HL-60/S4 (cell line): ENCODE measurements around the gene DYTN.
"Not testable (repeated sequence)": the region's sequence is repeated elsewhere in the genome, so short reads cannot be mapped to it uniquely, and the experiment has no call there.

Experiments used
- in situ Hi-C: fragments of 300-500 bp; cut with MboI; formaldehyde crosslinking; loops from 2 replicates; pipeline ENCODE4 v1.14.3; 2022; ENCODE audit warnings: low sequenced_read_pairs

The DYTN gene, protein sequence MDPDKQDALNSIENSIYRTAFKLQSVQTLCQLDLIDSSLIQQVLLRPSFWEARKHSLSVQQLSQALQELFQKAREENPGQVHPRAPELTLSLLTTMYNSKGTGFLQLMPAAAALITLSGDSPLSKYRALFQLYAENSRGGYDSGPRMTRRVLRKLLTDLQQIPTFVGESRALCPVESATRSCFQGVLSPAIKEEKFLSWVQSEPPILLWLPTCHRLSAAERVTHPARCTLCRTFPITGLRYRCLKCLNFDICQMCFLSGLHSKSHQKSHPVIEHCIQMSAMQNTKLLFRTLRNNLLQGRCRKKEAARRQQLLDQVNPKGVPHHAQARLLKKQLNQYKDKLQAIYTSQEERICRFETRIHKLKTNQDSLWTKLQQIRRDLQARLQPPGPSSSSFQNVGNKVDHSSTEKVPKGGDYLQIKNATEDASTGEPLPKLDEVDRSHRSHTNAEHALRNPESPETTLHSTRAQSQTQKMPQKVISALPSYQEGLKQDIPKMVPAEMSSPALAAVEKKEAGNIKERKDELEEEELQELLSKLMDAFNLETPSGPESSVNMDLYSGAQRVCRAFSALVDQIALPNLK

DNA sequence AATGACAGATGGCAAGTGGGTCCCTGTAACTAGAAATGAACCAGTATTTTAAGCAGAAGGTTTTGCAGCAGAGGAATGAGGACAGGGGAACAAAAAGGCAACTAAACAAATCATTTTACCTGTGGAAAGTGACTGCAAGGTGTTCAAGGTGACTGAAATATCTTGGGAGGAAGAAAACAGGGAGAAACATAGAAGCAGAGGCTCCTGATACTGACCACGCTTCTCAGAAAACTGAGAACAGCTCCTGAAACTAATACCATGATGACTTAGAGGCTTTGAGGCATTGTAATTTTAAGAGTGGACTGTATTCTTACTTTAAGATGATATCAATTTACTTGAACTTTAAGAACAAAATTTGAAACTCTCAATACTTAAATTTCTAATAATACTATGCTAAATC, at the start of gene DYTN:
Gene DYTN, minus strand, starts transcription at position 101 of the 400 bp plus-strand sequence. CDS start 117 bp downstream, outside the sequence.
- in situ Hi-C loops: no loop called here

DNA sequence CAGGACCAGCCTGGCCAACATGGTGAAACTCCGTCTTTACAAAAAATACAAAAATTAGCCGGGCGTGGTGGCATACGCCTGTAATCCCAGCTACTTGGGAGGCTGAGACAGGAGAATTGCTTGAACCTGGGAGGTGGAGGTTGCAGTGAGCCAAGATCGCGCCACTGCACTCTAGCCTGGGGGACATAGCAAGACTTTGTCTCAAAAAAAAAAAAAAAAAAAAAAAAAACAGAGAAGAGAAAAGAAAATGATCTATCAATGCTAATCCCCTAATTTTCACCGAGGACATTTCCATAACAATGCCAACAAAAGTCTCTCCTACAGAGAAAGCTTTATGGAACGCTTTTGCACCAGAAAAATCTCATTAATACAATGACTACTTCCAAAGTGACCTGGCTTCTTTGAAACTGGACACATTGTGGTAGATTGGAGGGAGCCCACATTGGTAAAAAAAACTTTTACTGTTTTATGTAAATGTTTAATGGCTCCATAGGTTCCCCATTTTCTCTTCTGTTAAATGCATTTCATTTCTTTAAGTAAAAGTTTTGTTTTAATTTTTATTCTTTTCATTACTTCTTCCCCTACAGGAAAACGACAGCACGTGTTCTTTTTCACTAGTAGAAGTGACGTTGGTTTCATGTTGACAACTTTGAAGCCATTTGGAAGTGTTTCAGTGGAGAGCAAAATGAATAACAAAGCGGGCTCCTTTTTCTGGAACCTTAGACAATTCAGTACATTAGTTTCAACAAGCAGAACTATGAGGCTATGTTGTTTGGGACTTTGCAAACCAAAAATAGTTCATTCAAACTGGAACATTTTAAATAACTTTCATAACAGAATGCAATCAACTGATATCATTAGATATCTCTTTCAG, 48.1 kb upstream of the DYTN start:
- in situ Hi-C loops: no loop called here

DNA sequence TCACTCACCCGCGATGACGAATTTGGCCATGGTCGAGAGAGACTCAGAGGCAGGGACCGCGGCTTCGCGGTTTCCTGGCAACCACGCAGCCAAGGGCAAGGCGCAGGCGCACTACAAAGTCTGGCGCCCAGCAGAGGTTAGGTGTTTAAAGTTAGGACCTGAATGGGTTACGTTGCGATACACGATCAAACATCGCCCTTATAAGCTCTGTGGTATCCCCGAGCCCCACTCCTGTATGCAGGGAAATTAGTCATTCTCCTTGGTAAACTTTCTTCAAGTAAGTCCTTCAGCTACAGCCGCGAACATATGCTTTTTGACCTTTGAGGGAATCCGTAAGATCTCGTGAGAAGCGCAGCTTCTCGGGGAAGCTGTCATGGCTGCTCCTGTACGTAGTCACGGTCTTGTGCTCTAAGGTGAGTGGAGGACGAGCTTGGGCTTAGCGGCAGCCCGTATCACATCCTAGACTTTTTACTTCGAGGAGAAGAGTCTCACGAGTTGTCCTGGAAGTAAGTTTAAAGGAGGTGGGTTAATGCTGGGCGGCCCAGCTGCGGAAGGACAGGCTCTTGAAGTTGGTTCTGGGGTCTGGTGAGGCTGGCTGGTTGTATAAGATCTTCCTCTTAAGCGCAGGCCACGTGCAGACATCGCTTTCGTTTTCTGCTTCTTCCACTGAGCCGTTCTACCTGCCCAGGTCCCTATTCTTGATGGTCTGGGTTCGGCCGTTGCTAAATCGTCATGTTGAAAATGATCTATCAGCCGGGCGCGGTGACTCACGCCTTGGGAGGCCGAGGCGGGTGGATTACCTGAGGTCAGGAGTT, 47.3 kb upstream of the DYTN start, which contains the start of the genes FASTKD2 and MDH1B:
Gene FASTKD2, plus strand, starts transcription at position 365 of the 815 bp plus-strand sequence. CDS start 1,088 bp downstream, outside the sequence.
Gene MDH1B, minus strand, starts transcription at position 87 of the 815 bp plus-strand sequence. Its CDS starts 57 bp downstream, at position 30.
- in situ Hi-C loops: no loop called here

DNA sequence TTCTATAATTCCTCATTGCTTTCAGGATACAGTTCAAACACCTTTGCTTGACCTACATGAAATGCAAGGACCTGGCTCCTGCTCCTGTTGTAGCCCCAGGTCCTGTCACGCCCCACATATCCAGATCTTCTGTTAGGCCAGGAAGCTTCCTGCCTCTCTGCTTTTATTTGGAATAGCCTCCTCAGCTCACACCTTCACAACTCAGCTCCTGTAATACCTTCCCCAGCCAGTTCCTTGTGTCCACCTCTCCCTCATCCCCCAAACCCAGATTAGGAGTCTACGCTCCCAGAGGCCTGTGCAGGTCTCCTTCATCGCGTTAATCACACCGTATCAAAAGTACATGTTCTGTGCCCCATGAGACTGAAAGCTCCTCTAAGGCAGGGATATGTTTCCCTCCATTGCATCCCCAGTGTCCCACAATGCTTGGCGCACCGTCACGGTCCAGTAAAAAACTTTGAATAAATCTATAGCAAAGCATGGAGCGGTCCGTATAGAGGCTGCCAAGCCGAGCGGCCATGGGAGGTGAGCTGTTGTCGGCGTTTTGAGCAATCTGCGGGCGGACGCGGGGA, 46.6 kb upstream of the DYTN start:
- in situ Hi-C loops: no loop called here

DNA sequence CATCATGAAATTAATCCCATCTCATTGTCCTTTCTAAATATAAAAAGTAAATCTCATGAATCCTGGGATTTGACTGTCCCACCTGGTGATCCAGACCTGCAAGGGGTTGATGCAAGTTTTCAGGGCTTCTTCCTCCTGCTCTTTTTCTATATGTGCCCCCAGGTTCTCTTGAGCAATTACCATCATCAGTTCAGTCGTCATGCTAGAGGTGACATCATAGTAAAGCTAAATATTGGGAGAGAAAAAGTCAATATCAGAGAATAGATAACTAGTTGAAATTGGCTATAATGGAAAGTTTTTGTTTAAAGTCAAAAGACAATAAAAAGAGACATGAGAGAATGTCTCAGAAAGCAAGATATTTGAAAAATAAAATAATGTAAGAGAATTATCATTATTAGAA, 38.6 kb upstream of the DYTN start:
- in situ Hi-C loops: no loop called here

DNA sequence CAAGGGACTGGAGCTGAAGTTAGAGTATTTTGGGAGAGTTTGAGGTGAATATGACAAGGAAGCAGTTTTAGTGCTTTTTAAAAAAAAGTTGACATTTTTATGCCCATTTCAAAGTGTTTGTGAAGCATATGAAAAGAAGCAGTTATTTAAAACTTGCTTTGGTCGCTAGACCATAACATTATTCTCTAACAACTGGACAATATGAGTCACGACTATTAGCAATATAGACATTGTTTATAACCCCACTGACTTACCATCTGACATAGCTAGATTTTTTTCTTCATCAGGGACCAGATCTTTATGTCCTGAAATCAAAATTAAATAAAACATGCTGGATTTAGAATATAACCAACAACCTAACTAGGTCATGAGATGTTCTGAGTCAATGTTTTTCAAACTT, 22.6 kb upstream of the DYTN start:
- in situ Hi-C loops: no loop called here

DNA sequence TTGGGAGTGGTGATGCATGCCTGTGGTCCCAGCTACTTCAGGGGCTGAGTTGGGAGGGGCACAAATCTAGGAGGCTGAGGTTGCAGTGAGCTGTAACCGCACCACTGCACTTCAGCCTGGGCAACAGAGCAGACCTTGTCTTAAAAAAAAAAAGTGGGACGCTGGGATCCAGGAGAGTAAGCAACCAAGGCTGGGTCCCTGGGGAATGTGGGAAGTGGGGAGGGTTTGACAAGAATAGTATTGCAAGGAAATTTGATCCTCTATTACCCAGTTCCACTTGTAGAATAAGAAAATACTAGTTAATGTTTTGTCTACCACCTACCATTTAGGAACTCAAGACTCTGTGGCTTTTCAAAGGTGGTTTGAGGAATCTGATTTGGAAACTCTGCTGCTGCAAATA, 21.1 kb upstream of the DYTN start:
- in situ Hi-C loops: no loop called here

DNA sequence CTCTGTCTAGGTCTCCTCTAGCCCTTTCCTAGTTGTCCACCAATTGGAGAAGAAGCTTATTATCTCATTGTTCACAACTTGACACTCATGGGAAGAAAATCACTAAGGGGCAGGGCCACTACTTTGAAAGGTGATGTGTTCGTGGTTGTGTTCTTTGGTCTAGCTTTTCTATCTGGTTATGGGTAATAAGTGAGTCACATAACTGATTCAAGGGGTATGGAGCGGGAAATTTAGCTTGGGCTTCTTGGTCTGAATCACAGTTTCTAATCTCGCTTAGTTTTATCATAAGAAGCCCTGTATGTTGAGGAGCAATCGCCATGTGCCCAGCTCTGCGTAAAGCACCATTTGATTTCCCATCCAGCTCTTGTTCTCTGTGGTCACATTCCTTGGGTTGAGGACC, 18.7 kb upstream of the DYTN start:
- in situ Hi-C loops: no loop called here

DNA sequence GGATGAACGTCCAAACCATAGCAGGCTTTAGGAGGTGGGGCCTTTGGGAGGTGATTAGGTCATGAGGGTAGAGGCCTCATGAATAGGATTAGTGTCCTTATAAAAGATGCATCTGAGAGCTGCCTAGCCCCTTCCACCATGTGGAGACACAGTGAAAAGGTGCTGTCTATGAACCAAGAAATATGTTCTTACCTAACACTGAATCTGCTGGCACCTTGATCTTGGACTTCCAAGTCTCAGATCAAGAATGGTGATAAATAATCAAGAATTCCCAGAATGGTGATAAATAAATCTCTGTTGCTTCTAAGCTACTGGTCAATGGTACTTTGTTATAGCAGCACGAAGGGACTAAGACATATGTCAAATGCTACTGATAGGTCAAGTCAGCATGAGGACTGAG, 15.1 kb upstream of the DYTN start:
- in situ Hi-C loops: no loop called here

DNA sequence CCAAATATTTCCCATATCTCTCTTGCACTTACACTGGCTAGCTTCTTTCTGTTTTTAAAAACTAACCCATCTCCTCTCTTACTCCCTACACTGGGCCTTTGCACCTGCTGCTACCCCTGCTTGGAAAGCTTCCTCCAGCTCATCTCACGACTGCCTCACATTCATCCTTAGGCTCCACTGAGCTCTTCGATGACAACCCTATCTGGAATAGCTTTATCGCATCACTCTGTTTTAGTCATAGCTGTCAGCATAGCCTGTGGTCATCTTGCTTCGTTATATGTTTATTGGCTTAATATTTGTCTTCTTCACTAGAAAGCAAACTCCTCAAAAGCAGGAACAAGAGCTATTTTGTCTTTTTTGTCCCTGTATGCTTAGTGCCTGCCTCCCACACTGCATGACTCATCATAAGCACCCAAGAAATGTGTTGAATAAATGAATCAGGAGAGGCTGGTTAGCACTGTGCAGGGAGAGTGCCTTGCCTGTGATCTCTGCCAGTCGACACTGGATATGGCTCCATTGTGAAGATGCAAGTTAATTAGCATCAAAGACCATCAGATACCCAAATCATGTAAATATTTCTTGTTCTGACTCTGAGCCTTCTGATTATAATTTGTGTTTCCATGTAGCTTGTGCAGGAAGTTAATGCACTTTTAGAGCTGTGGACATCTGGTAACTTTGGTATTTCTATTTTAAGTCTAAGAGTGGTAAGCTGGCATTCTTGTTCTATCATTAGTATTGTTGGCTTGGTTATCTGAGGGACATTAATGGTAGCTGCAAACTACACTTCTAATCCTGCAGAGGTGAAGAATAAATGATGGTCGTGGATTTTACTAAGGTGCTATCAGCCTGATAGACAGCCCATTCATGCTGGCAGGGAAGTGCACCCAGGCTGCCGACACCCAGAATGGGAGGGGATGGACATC, 10.3 kb upstream of the DYTN start:
- in situ Hi-C loops: no loop called here

DNA sequence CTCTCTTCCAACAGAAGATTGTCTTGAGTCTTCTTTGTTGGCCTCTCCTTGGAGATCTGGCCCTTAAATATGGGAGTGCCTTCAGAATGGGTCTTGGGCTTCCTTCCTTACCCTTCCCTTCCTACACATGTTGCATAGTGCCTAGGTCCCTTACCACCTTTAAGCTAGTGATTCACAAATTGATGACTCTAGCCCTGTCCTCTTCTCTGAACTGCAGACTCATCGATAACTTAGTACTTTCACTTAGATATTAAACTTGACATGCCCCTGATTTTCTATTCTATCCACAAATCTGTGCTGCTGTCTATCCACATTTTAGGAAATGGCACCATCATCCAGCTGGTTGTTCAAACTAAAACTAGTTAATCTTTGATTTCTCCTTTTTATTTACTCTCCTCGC, 9.1 kb upstream of the DYTN start:
- in situ Hi-C loops: no loop called here

DNA sequence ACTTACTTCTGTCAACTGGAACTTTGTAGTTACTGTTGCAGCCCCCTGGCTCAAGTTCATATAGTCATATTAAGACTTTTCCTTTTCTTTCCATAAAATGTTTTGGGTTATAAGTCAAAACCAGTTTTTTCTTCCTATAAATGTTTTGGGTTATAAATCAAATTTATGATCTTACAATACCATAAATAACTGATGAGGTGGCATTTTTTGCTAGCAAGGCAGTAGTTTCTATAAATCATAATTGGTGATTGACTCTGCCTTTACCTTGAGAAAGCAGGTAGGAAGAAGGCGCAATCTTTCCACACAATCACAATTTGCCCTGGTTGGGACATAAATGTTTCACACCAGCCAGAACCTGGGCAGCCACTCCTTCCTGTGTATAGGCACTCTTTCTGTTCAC, 5.1 kb upstream of the DYTN start:
- in situ Hi-C loops: no loop called here

DNA sequence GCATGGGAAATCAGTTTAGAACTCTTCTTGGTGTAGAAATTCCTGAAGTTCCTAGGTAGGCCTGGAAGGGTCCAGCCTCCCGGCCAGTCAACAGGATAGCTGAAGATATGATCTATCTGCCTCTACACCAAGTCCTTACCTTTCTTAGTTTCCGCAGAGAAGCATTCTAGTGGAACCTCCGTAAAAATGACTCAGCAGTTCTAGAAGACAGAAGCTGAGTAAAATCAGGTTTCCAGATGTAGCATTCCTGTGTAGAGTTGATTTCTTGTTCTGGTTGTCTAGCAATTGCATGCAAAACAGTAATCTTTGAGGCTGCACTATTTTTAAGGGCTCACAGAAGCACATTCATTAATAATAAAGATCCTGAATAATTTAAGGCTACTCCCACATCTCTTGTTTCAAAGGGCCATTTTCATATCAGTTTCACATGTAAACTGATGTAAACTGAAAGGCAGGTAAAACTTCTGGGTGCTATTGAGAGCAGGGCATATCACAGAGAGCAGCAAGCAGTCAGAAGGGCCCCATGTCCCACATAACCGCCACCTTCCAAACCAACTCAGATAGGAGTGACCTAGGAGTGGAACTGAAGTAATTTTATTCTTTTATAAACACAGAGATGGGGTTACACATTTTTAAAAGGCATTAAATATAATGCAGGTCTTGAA, 3.2 kb upstream of the DYTN start:
- in situ Hi-C loops: no loop called here

DNA sequence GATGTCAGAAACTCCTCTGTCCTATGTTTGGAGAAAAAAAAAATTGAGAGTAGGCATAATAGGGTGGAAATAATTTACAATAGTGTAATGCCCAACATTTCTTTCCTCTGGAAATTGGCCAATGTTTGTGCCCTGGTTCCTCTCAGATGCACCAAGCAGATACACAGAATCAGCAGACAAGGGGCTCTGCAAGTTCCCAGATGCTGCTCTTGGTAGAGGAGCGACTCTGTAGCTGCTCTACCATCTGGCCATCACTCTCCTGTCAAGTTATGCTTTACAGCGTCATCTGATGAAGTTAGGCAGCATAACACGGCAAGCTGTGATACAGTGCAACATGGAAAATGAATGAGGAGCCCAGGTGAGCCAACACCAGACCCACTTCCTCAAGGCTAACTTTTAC, 1.6 kb downstream of the DYTN start:
- in situ Hi-C loops: no loop called here

DNA sequence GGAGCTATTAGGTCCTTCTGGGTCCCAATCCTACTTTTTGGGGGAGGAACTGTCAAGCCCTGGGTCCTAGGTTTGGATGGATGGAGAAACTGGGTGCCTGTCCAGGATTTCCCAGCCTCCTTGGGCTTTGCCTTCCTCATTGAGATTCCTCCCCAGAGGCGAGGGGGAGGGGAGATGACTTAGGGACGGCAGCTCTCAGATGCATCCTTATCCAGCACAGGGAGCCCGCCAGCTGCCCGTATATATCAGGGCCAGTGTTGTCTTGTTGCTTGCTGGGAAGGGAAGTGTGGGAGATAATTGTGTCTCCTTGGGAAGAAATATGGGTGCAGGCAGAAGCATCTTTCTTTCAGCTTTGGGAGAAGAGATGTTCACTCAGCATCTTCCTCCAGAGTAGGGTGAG, 3.0 kb downstream of the DYTN start:
- in situ Hi-C loops: not testable (repeated sequence)

DNA sequence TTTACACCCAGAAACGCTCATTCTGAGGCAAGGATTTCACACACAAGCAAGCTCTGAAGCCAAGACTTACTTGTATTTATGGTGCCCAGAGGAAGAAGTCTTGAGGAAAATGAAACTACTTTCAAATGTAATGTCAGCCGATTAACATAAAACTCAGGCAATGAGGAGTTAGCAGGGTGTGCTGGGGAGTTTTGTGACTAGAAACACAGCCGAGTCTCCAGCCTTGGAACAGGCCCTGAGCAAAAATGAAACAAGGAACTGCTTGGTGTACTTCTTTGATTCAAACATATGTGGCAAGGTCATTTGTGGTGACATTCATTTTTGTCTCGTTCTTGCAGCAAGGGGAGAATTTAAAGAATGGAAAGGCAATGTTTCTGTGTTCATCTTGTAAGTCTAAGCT, 4.5 kb downstream of the DYTN start:
- in situ Hi-C loops: no loop called here

DNA sequence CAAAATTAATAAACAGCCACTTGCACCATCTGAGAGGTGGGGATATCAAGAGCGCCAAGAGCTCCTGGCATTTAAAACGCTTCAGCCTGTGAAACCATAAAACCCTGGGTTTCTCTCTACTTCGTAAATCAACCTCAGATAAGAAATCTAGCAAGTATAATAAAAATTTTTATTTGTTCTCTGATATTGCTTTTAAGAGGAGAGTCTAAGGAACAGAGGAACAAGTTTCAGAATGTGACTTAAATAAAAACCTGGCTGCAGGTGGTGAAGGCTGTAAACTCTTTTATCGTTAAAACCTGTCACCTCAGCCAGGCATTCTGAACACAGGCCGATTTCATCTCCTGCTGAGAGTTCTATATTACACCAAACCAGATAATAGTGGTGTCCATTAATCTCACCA, 9.9 kb downstream of the DYTN start:
- in situ Hi-C loops: no loop called here

DNA sequence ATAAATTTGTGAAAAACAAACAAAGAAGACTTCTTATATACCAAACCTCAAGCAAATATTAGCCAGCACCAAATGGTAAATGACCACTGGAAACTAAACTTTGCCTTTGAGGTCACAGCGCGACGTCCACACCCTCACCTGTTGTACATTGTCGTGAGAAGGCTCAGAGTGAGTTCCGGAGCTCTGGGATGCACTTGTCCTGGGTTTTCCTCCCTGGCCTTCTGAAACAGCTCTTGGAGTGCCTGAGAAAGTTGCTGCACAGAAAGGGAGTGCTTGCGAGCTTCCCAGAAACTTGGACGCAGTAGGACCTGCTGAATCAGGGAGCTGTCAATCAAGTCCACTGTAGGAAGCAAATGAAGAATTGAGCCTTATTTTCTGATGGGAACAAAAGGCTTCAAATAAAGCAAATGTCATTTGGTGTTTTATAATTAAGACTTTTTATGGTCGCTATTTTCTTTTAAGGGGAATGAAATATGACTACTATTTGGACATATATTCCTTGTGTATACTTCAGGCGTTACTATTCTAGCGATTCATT, 11.0 kb downstream of the DYTN start:
- in situ Hi-C loops: no loop called here
